Peyer's patch (tissue), 4 donors: ENCODE results near the gene AEN. TPM values are rescaled to one million over a fixed set of nuclear protein-coding genes. Genes with fewer than 3 reads are reported as not detected.

Source experiments
- DNase-seq, 3 donors: peaks; one replicate each; pipeline ENCODE4 v3.0.0-alpha.2; 2017 to 2019
- H3K27ac ChIP-seq, 4 donors: fragments of 200-600 bp; sonication (generic); one replicate each; pipeline ENCODE4 v1.5.1; 2016 to 2019
- H3K27me3 ChIP-seq, 2 donors: fragments of 200-600 bp; sonication (generic); one replicate each; pipeline ENCODE4 v1.5.1; 2019
- H3K36me3 ChIP-seq, 3 donors: fragments of 200-600 bp; sonication (generic); one replicate each; pipeline ENCODE4 v1.5.1; 2016 to 2019
- H3K4me1 ChIP-seq, 4 donors: fragments of 200-600 bp; sonication (generic); one replicate each; pipeline ENCODE4 v1.5.1; 2016 to 2019
- H3K4me3 ChIP-seq, 4 donors: fragments of 200-600 bp; sonication (generic); 1 replicate in 3 of 4; 2 replicates in 1 of 4; pipeline ENCODE4 v1.5.1; 2016 to 2019; ENCODE audit warnings: mild to moderate bottlenecking in 1 of 4
- H3K9me3 ChIP-seq, 4 donors: fragments of 200-600 bp; sonication (generic); one replicate each; pipeline ENCODE4 v1.5.1; 2016 to 2019; ENCODE audit warnings: mild to moderate bottlenecking in 1 of 4
- CTCF ChIP-seq, 6 experiments: fragments of 450-650 bp in 4 of 6; fragments of 200-600 bp in 2 of 6; sonication (generic) in 1 of 6; IDR thresholded peaks; one replicate each; pipeline ENCODE4 v1.5.1; 2017 to 2019; ENCODE audit warnings: antibody characterized with exemption in 6 of 6, mild to moderate bottlenecking in 3 of 6, moderate library complexity in 1 of 6
- POLR2A ChIP-seq, 2 donors: fragments of 450-650 bp; IDR thresholded peaks; one replicate each; pipeline ENCODE4 v1.5.1; 2017; ENCODE audit warnings: antibody characterized with exemption in 2 of 2, mild to moderate bottlenecking in 2 of 2, moderate library complexity in 2 of 2
- total RNA-seq, 4 donors: library from RNA; depleted of rRNA; stranded (reverse); fragments of >200 nt; gene quantifications; one replicate each; pipeline ENCODE4 v1.1.0, GENCODE V29; 2016

Gene AEN
- total RNA-seq, 4 donors from 2014 or later, result 9.6 to 17.3 (median 11.5) TPM

- peaks cover 0 to 16% (median 0%) of the 10 kb centered on the region in 4 donors for H3K4me1 ChIP-seq
- no peak overlapping the region for H3K4me3 ChIP-seq
- H3K27ac ChIP-seq, result no peak overlapping the region
- no peaks in the 10 kb centered on the region for H3K36me3 ChIP-seq
- TF ChIP-seq POLR2A (IDR thresholded peaks at IDR 0.05), result no peak
- TF ChIP-seq CTCF (IDR thresholded peaks at IDR 0.05), result no peak
- H3K27me3 ChIP-seq, result peaks cover 0 to 22% of the 10 kb centered on the region in 2 donors
- DNase-seq, result no peak
- H3K9me3 ChIP-seq, result no peaks in the 10 kb centered on the region
These were observed 16.6 kb upstream of the AEN start for GRCh38 chr15:88604381-88605188.

GRCh38 chr15:88605189-88606069 lies 15.7 kb upstream of the AEN start:
- no peak for DNase-seq
- Histone ChIP-seq H3K9me3 (no peaks in the 10 kb centered on the region), H3K36me3 (no peaks in the 10 kb centered on the region), H3K4me1 (peaks cover 0 to 16% (median 0%) of the 10 kb centered on the region in 4 donors), H3K4me3 (no peak overlapping the region), H3K27ac (no peak overlapping the region), H3K27me3 (peaks cover 0 to 22% of the 10 kb centered on the region in 2 donors)
- TF ChIP-seq POLR2A (IDR thresholded peaks at IDR 0.05) (no peak), CTCF (IDR thresholded peaks at IDR 0.05) (no peak)

GRCh38 chr15:88606070-88606794 lies 14.9 kb upstream of the AEN start:
- DNase-seq, result no peak
- Histone ChIP-seq H3K4me3 (no peak overlapping the region), H3K27me3 (peaks cover 0 to 22% of the 10 kb centered on the region in 2 donors), H3K4me1 (peaks cover 0 to 16% (median 0%) of the 10 kb centered on the region in 4 donors), H3K9me3 (no peaks in the 10 kb centered on the region), H3K36me3 (no peaks in the 10 kb centered on the region), H3K27ac (no peak overlapping the region)
- TF ChIP-seq POLR2A (IDR thresholded peaks at IDR 0.05) (no peak), CTCF (IDR thresholded peaks at IDR 0.05) (no peak)

- H3K9me3 ChIP-seq, result no peaks in the 10 kb centered on the region
- no peak overlapping the region for H3K27ac ChIP-seq
- H3K4me1 ChIP-seq, result peaks cover 0 to 16% (median 0%) of the 10 kb centered on the region in 4 donors
- TF ChIP-seq CTCF (IDR thresholded peaks at IDR 0.05) (no peak), POLR2A (IDR thresholded peaks at IDR 0.05) (no peak)
- no peaks in the 10 kb centered on the region for H3K36me3 ChIP-seq
- H3K4me3 ChIP-seq, result no peak overlapping the region
- no peak for DNase-seq
- peaks cover 0 to 22% of the 10 kb centered on the region in 2 donors for H3K27me3 ChIP-seq
These were observed 13.2 kb upstream of the AEN start for GRCh38 chr15:88607951-88608350.

GRCh38 chr15:88608607-88609181 lies 12.4 kb upstream of the AEN start:
- TF ChIP-seq POLR2A (IDR thresholded peaks at IDR 0.05), result no peak
- TF ChIP-seq CTCF (IDR thresholded peaks at IDR 0.05), result no peak
- Histone ChIP-seq H3K27ac (no peak overlapping the region), H3K4me1 (peaks cover 0 to 16% (median 0%) of the 10 kb centered on the region in 4 donors), H3K4me3 (no peak overlapping the region), H3K27me3 (peaks cover 0 to 21% of the 10 kb centered on the region in 2 donors), H3K36me3 (no peaks in the 10 kb centered on the region), H3K9me3 (no peaks in the 10 kb centered on the region)
- DNase-seq, result no peak
